Mesenchymal stem cell (in vitro differentiated cells and primary cell): ENCODE results near the gene PDGFRA.
A peak's percentile ranks its signal among the peaks of the same experiment; 100 is the strongest.

Experiments
- DNase-seq: peaks from one replicate; pipeline ENCODE4 v3.0.0-alpha.2; 2013
- H2AFZ ChIP-seq: one replicate; pipeline ENCODE4 v1.6.1; 2013; ENCODE audit warnings: low read depth, mild to moderate bottlenecking, control low read depth, inconsistent platforms, low read length, moderate library complexity
- H2AK5ac ChIP-seq: 2 replicates; pipeline ENCODE4 v1.6.1; 2013; ENCODE audit warnings: low read length, moderate library complexity, mild to moderate bottlenecking, inconsistent platforms; ENCODE audit not compliant: severe bottlenecking
- H2BK120ac ChIP-seq: one replicate; pipeline ENCODE4 v1.6.1; 2013; ENCODE audit warnings: low read depth, mild to moderate bottlenecking, inconsistent platforms, low read length, moderate library complexity
- H2BK12ac ChIP-seq, 2 experiments: one replicate each; pipeline ENCODE4 v1.6.1; 2013; ENCODE audit warnings: inconsistent platforms in 2 of 2, low read length in 2 of 2, mild to moderate bottlenecking in 2 of 2, moderate library complexity in 2 of 2, control low read depth in 1 of 2
- H2BK15ac ChIP-seq: one replicate; pipeline ENCODE4 v1.6.1; 2013; ENCODE audit warnings: mild to moderate bottlenecking, low read depth, inconsistent platforms; ENCODE audit not compliant: poor library complexity, severe bottlenecking
- H2BK5ac ChIP-seq: 2 replicates; pipeline ENCODE4 v1.6.1; 2013; ENCODE audit warnings: low read depth, mild to moderate bottlenecking, low read length, control low read depth, inconsistent platforms; ENCODE audit not compliant: poor library complexity, severe bottlenecking
- H3K14ac ChIP-seq, 2 experiments: one replicate each; pipeline ENCODE4 v1.6.1; 2013; ENCODE audit warnings: inconsistent platforms in 2 of 2, low read length in 2 of 2, control low read depth in 1 of 2, mild to moderate bottlenecking in 1 of 2, moderate library complexity in 1 of 2
- H3K18ac ChIP-seq, 2 experiments: one replicate each; pipeline ENCODE4 v1.6.1; 2013; ENCODE audit warnings: inconsistent platforms in 2 of 2, low read length in 2 of 2, control low read depth in 1 of 2, low read depth in 1 of 2, mild to moderate bottlenecking in 1 of 2
- H3K23ac ChIP-seq, 2 experiments: one replicate each; pipeline ENCODE4 v1.6.1; 2013; ENCODE audit warnings: inconsistent platforms in 2 of 2, low read length in 2 of 2, mild to moderate bottlenecking in 2 of 2, moderate library complexity in 2 of 2, control low read depth in 1 of 2
- H3K27ac ChIP-seq: 2 replicates; pipeline ENCODE4 v1.5.1; 2013; ENCODE audit warnings: mild to moderate bottlenecking, moderate library complexity, low read length, control low read depth, inconsistent platforms; ENCODE audit not compliant: poor library complexity, severe bottlenecking
- H3K27me3 ChIP-seq, 2 experiments: 2 replicates each; pipeline versions ENCODE4 v1.6.1 to v1.7.0; 2013; ENCODE audit warnings: low read length in 2 of 2, mild to moderate bottlenecking in 2 of 2, moderate library complexity in 2 of 2, control low read depth in 1 of 2, inconsistent platforms in 1 of 2; ENCODE audit not compliant: control insufficient read depth in 1 of 2, insufficient read depth in 1 of 2
- H3K36me3 ChIP-seq, 2 experiments: 2 replicates each; pipeline versions ENCODE4 v1.6.1 to v1.7.0; 2013; ENCODE audit warnings: low read length in 2 of 2, control low read depth in 1 of 2, inconsistent platforms in 1 of 2, low read depth in 1 of 2, mild to moderate bottlenecking in 1 of 2; ENCODE audit not compliant: insufficient read depth in 2 of 2, control insufficient read depth in 1 of 2
- H3K4ac ChIP-seq, 2 experiments: one replicate each; pipeline ENCODE4 v1.6.1; 2013; ENCODE audit warnings: inconsistent platforms in 2 of 2, low read length in 2 of 2, mild to moderate bottlenecking in 2 of 2, moderate library complexity in 2 of 2, control low read depth in 1 of 2, low read depth in 1 of 2
- H3K4me1 ChIP-seq: 2 replicates; pipeline ENCODE4 v1.6.1; 2013; ENCODE audit warnings: low read depth, low read length, control low read depth; ENCODE audit not compliant: control insufficient read depth, insufficient read depth
- H3K4me2 ChIP-seq: 2 replicates; pipeline ENCODE4 v1.6.1; 2013; ENCODE audit warnings: low read length, mild to moderate bottlenecking, inconsistent platforms; ENCODE audit not compliant: poor library complexity, severe bottlenecking
- H3K4me3 ChIP-seq, 2 experiments: 2 replicates each; pipeline versions ENCODE4 v1.5.1 to v1.7.0; 2013; ENCODE audit warnings: low read length in 2 of 2, mild to moderate bottlenecking in 2 of 2, control low read depth in 1 of 2, low read depth in 1 of 2; ENCODE audit not compliant: insufficient read depth in 1 of 2
- H3K79me1 ChIP-seq: replicated peaks from 2 replicates; pipeline ENCODE4 v1.6.1; 2013; ENCODE audit warnings: mild to moderate bottlenecking, control low read depth, low read length, inconsistent platforms; ENCODE audit not compliant: poor library complexity, severe bottlenecking
- H3K9ac ChIP-seq: 2 replicates; pipeline ENCODE4 v1.7.0; 2013; ENCODE audit warnings: mild to moderate bottlenecking, low read length, moderate library complexity
- H3K9me3 ChIP-seq: 2 replicates; pipeline ENCODE4 v1.7.0; 2013; ENCODE audit warnings: mild to moderate bottlenecking, low read length; ENCODE audit not compliant: control insufficient read depth
- H4K8ac ChIP-seq: one replicate; pipeline ENCODE4 v1.6.1; 2013; ENCODE audit warnings: inconsistent platforms, mild to moderate bottlenecking, low read length, moderate library complexity
- H4K91ac ChIP-seq: one replicate; pipeline ENCODE4 v1.6.1; 2013; ENCODE audit warnings: mild to moderate bottlenecking, low read length, inconsistent platforms
- WGBS: methylation state at CpG from one replicate; pipeline ENCODE4 v1.1.7; 2013; ENCODE audit warnings: mixed read lengths; 5-methylcytosine and 5-hydroxymethylcytosine counted together

PDGFRA gene

DNA sequence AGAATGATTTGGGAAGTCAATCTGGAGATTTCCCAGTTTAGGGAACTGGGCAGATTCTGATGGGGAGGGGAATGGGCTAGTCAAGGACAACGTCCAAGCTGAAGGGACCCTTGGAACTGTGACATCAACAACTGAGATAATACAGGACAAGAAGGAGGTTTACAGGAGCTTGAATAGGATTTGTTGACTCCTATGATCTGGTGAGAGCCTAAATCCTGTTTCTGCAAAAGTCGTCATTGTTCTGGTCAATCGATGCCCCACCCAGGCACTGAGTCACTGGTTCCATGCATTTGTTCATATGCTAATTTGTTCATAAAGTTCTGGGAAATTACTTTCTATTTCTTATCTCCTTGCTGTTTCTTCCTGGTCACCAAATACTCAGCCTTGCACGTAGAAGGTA lies 15.3 kb upstream of the PDGFRA start:
- Histone ChIP-seq H3K4ac (no peak overlapping the region), H2AK5ac (no peak overlapping the region), H3K23ac (no peak overlapping the region), H3K27ac (no peak overlapping the region), H4K91ac (no peak overlapping the region), H2BK15ac (no peak overlapping the region), H2BK5ac (no peak overlapping the region), H3K4me1 (peaks cover 3% of the 10 kb centered on the region), H3K18ac (no peak overlapping the region), H4K8ac (no peak overlapping the region), H3K9ac (peak overlapping the region; percentile 28), H2BK12ac (no peak overlapping the region), H3K9me3 (no peaks in the 10 kb centered on the region), H3K14ac (no peak overlapping the region), H3K36me3 (no peaks in the 10 kb centered on the region), H3K27me3 (peaks cover 2 to 8% of the 10 kb centered on the region in 2 experiments), H2BK120ac (no peak overlapping the region), H2AFZ (no peak overlapping the region), H3K4me3 (no peak overlapping the region), H3K4me2 (no peak overlapping the region), H3K79me1 (no peaks in the 10 kb centered on the region)
- 63% methylated on average over 3 of the region's 4 CpGs for WGBS
- no peak for DNase-seq

DNA sequence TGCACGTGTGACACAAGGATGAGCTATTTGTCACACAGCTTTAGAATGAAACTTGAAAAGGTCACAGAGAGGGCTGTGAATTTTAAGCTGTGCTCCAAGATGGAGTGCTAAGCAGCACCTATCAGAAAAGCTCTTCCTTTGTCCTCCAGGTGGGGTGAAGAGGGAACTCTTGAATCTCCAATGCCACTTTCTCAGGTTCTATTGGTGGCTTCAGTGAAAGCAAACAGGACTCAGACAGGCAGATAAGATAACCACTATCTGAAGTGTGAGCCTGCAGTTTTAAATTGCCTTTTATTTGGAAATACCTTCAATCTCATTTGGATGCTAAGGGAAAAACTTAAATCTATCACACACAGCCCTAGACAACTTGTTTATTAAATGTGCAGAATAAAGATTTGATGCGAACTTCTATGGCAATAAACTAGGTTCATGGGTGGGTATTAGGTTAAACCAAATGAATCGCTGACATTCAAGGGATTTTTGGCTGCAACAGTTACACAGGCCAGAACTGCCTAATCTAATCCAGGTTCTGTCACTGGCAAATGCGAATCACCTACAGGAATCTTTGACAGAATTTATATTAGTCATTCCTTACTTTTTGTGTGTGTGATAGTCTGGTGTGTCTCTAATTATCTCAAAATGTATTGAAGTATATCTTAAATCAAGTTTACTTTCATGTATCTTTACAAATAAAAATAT lies 13.6 kb upstream of the PDGFRA start:
- Histone ChIP-seq H3K27me3 (peaks cover 0 to 4% of the 10 kb centered on the region in 2 experiments), H2BK120ac (no peak overlapping the region), H3K18ac (no peak overlapping the region), H3K23ac (no peak overlapping the region), H3K14ac (no peak overlapping the region), H3K79me1 (no peaks in the 10 kb centered on the region), H2AFZ (no peak overlapping the region), H3K9ac (peak overlapping the region; percentile 2), H2BK15ac (no peak overlapping the region), H2AK5ac (no peak overlapping the region), H3K4me2 (no peak overlapping the region), H3K27ac (no peak overlapping the region), H3K4me3 (no peak overlapping the region), H3K36me3 (no peaks in the 10 kb centered on the region), H2BK12ac (no peak overlapping the region), H3K4me1 (peaks cover 3% of the 10 kb centered on the region), H3K9me3 (no peaks in the 10 kb centered on the region), H3K4ac (peak overlapping the region in 1 of 2 experiments; percentile 24), H2BK5ac (no peak overlapping the region), H4K91ac (no peak overlapping the region), H4K8ac (no peak overlapping the region)
- WGBS: 54% methylated on average over 4 of the region's 4 CpGs
- DNase-seq: no peak

DNA sequence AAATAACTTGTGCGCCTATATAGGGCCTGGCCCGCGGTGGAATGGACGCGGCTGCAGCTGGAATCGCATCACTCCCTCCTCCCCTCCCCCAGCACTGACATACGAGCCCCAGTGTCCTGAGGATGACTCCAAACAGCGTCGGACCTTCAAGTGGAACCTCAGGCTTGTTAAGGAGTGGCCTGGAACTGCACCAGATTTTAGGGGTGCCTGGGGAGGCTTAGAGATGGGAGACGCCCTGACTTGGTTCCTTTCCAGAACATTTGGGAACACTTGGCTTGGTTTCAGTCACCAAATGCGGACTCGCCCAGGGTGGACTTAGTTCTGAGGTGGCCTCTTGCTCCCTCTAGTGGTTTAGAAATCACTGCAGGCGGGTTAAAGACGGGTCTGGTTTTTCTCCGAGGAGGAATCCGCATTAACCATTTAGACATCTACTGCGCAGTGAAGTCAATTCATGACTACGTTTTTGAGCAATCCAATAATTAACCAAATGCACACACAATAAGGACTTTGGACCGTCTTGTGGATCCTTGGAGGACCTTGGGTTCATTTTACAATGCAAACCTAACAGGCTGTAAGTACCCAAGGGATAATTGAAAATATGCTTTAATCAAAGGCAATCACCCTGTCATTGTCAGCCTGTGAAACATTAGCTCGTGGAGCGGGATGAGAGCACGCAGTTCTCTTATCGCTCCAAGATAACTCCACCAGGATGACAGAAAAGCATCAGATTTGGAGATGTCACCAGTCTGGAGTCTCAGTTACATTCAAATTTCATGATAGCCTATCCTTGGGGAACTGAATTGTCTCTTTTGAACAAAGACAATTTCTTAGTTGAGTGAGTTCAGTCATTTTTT lies 11.2 kb upstream of the PDGFRA start:
- Histone ChIP-seq H3K18ac (peak overlapping the region; percentile 59 to 73), H2BK12ac (peak overlapping the region; percentile 3 to 59), H2AK5ac (no peak overlapping the region), H4K8ac (peak overlapping the region; percentile 83), H3K79me1 (no peaks in the 10 kb centered on the region), H2BK5ac (no peak overlapping the region), H4K91ac (peak overlapping the region; percentile 65), H3K36me3 (no peaks in the 10 kb centered on the region), H2BK15ac (no peak overlapping the region), H3K4me1 (peaks cover 3% of the 10 kb centered on the region), H3K9ac (peak overlapping the region; percentile 75), H3K4ac (no peak overlapping the region), H2BK120ac (no peak overlapping the region), H3K14ac (no peak overlapping the region), H3K4me2 (peak overlapping the region; percentile 91), H3K9me3 (no peaks in the 10 kb centered on the region), H3K23ac (no peak overlapping the region), H3K4me3 (peak overlapping the region; percentile 15 to 67), H3K27me3 (peaks cover 0 to 4% of the 10 kb centered on the region in 2 experiments), H3K27ac (no peak overlapping the region), H2AFZ (peak overlapping the region; percentile 2)
- 3% methylated on average over 18 of the region's 23 CpGs for WGBS
- peak; percentile 87 for DNase-seq

DNA sequence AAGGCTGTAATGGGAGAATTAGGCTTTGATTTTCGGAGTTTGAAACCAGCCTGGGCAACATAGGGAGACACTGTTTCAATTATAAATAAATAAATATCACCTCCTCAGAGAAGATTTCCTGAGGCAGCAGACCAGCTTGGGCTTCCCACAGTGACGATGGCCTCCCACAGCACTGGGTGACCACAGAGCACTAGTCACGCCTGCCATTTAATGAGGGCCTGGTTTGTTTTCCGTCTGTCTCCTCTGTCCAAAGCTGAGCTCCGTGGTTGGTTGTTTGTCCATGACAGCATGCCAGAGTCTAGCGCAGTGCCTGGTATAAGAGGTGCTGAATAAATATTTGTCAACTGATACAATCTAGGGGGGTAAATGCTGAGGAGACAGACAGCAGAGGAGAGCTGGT lies 10.4 kb upstream of the PDGFRA start:
- H3K36me3 ChIP-seq: no peaks in the 10 kb centered on the region
- no peak overlapping the region for H3K27ac ChIP-seq
- H3K4me2 ChIP-seq: no peak overlapping the region
- no peak overlapping the region for H3K4me3 ChIP-seq
- no peak overlapping the region for H2BK5ac ChIP-seq
- H2AFZ ChIP-seq: no peak overlapping the region
- no peak for DNase-seq
- H2BK12ac ChIP-seq: peak overlapping the region in 1 of 2 experiments; percentile 7
- peaks cover 0 to 4% of the 10 kb centered on the region in 2 experiments for H3K27me3 ChIP-seq
- H3K79me1 ChIP-seq: no peaks in the 10 kb centered on the region
- no peak overlapping the region for H2AK5ac ChIP-seq
- H3K9me3 ChIP-seq: no peaks in the 10 kb centered on the region
- H3K14ac ChIP-seq: no peak overlapping the region
- no peak overlapping the region for H4K8ac ChIP-seq
- no peak overlapping the region for H4K91ac ChIP-seq
- peaks cover 3% of the 10 kb centered on the region for H3K4me1 ChIP-seq
- H2BK15ac ChIP-seq: no peak overlapping the region
- 80% methylated on average over 5 of the region's 6 CpGs for WGBS
- H3K4ac ChIP-seq: no peak overlapping the region
- no peak overlapping the region for H3K23ac ChIP-seq
- no peak overlapping the region for H2BK120ac ChIP-seq
- H3K9ac ChIP-seq: peak overlapping the region; percentile 75
- H3K18ac ChIP-seq: no peak overlapping the region
